Adrenal gland (tissue), 12 donors: Measurements from ENCODE around the gene KIRREL1. TPM values are rescaled to one million over a fixed set of nuclear protein-coding genes. Genes with fewer than 3 reads are reported as not detected.

Experiments used
- DNase-seq, 7 donors: peaks; one replicate each; pipeline ENCODE4 v3.0.0-alpha.2; 2019 to 2020
- H3K27ac ChIP-seq, 5 donors: fragments of 200-600 bp; sonication (generic) in 4 of 5; 1 replicate in 3 of 5; 2 replicates in 2 of 5; pipeline versions ENCODE4 v1.5.1 to v1.8.0; 2016 to 2020; ENCODE audit warnings: mild to moderate bottlenecking in 1 of 5
- H3K27me3 ChIP-seq: fragments of 200-600 bp; 2 replicates; pipeline ENCODE4 v1.8.0; 2021
- H3K36me3 ChIP-seq, 2 donors: fragments of 200-600 bp; replicated peaks in 1 of 2; 1 replicate in 1 of 2; 2 replicates in 1 of 2; pipeline versions ENCODE4 v1.5.1 to v1.8.0; 2018 to 2022
- H3K4me1 ChIP-seq, 2 donors: fragments of 200-600 bp; replicated peaks in 1 of 2; 1 replicate in 1 of 2; 2 replicates in 1 of 2; pipeline versions ENCODE4 v1.5.1 to v1.8.0; 2018 to 2021
- H3K4me3 ChIP-seq, 4 donors: fragments of 200-600 bp; sonication (generic) in 3 of 4; one replicate each; pipeline ENCODE4 v1.5.1; 2016 to 2018
- H3K9me3 ChIP-seq, 3 donors: fragments of 200-600 bp; sonication (generic) in 1 of 3; replicated peaks in 1 of 3; 1 replicate in 2 of 3; 2 replicates in 1 of 3; pipeline versions ENCODE4 v1.5.1 to v1.8.0; 2016 to 2021
- POLR2A ChIP-seq, 2 donors: fragments of 450-650 bp; IDR thresholded peaks; one replicate each; pipeline ENCODE4 v1.6.1; 2017; ENCODE audit warnings: antibody characterized with exemption in 2 of 2, mild to moderate bottlenecking in 2 of 2, moderate library complexity in 1 of 2
- WGBS, 4 donors: extraction: QIAGEN DNeasy Blood & Tissue Kit in 2 of 4; methylation state at CpG; one replicate each; pipeline versions ENCODE4 v1.1.5 to v1.1.7; 2013 to 2017; 5-methylcytosine and 5-hydroxymethylcytosine counted together
- intact Hi-C, 2 donors: fragments of 100-400 bp; cut with DNase I; formaldehyde crosslinking; loops; one replicate each; pipeline versions ENCODE4 v1.14.1 to v1.15.0; 2022 to 2023
- polyA plus RNA-seq, 3 donors: library from polyadenylated mRNA; stranded (reverse); fragments of 200-250 nt in 2 of 3; fragments of 350-450 nt in 1 of 3; fragmentation: Illumina TruSeq in 1 of 3; extraction: RNeasy Lipid Tissue Mini Kit (QIAGEN cat#74804) in 1 of 3; gene quantifications; one replicate each; pipeline ENCODE4 v1.2.3, GENCODE V29; 2013 to 2014
- total RNA-seq, 9 donors: library from RNA; depleted of rRNA in 4 of 9; stranded (reverse); fragments of >200 nt in 4 of 9; fragments of 120-200 nt in 1 of 9; fragmentation: NEBNext Ultra II Directional in 1 of 9; extraction: Animal tissue kit (Norgen Biotek cat#: 25700) in 1 of 9; gene quantifications; one replicate each; pipeline versions ENCODE4 v1.1.0 to v1.2.4, GENCODE V29; 2013 to 2023
- TF ChIP-seq, protein P1 (sequence below), 6 experiments: fragments of 450-650 bp in 4 of 6; fragments of 200-600 bp in 2 of 6; sonication (generic) in 1 of 6; IDR thresholded peaks; 1 replicate in 5 of 6; 2 replicates in 1 of 6; pipeline versions ENCODE4 v1.5.1 to v1.8.0; 2016 to 2021; ENCODE audit warnings: antibody characterized with exemption in 6 of 6, mild to moderate bottlenecking in 2 of 6, moderate library complexity in 1 of 6
- donor health status: healthy with polysubstance abuse.
- donor health status: Bipolar disorder and iron deficiency.
- donor health status: DM: yes; HTN: yes; CAD: no.
- donor health status: DM: no; HTN: no; CAD: no.
- donor health status: DM: no; HTN: no; CAD: no.
- donor health status: DM: yes; HTN: yes; CAD: no.

KIRREL1 gene
- total and polyA plus RNA-seq, 12 donors: 10.1 to 57.2 (median 39.8) TPM

- H3K27ac ChIP-seq: no peak overlapping the region
- no peak for TF ChIP-seq POLR2A (IDR thresholded peaks at IDR 0.05)
- TF ChIP-seq, protein P1, sequence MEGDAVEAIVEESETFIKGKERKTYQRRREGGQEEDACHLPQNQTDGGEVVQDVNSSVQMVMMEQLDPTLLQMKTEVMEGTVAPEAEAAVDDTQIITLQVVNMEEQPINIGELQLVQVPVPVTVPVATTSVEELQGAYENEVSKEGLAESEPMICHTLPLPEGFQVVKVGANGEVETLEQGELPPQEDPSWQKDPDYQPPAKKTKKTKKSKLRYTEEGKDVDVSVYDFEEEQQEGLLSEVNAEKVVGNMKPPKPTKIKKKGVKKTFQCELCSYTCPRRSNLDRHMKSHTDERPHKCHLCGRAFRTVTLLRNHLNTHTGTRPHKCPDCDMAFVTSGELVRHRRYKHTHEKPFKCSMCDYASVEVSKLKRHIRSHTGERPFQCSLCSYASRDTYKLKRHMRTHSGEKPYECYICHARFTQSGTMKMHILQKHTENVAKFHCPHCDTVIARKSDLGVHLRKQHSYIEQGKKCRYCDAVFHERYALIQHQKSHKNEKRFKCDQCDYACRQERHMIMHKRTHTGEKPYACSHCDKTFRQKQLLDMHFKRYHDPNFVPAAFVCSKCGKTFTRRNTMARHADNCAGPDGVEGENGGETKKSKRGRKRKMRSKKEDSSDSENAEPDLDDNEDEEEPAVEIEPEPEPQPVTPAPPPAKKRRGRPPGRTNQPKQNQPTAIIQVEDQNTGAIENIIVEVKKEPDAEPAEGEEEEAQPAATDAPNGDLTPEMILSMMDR (IDR thresholded peaks at IDR 0.05): no peak
- no peaks in the 10 kb centered on the region for H3K36me3 ChIP-seq
- intact Hi-C loops: no loop called here
- no peak overlapping the region for H3K4me3 ChIP-seq
- no peaks in the 10 kb centered on the region for H3K9me3 ChIP-seq
- 27 to 48% (median 46%) methylated on average over 6 of the region's 6 CpGs for WGBS, 4 donors
- DNase-seq: no peak
- peaks cover 0 to 7% of the 10 kb centered on the region in 2 donors for H3K4me1 ChIP-seq
- no peaks in the 10 kb centered on the region for H3K27me3 ChIP-seq
Measured at GRCh38 chr1:158102881-158103674, 109.6 kb downstream of the KIRREL1 start.

GRCh38 chr1:158103861-158104522 is 110.5 kb downstream of the KIRREL1 start:
- Histone ChIP-seq H3K36me3 (no peaks in the 10 kb centered on the region), H3K9me3 (no peaks in the 10 kb centered on the region), H3K4me1 (peaks cover 0 to 7% of the 10 kb centered on the region in 2 donors), H3K4me3 (no peak overlapping the region), H3K27ac (no peak overlapping the region), H3K27me3 (no peaks in the 10 kb centered on the region)
- WGBS, 4 donors: 40 to 70% (median 56%) methylated on average over 5 of the region's 5 CpGs
- intact Hi-C loops: no loop called here
- TF ChIP-seq, protein P1 (IDR thresholded peaks at IDR 0.05): no peak
- no peak for TF ChIP-seq POLR2A (IDR thresholded peaks at IDR 0.05)
- no peak for DNase-seq

- TF ChIP-seq, protein P1 (IDR thresholded peaks at IDR 0.05): no peak
- no peak for TF ChIP-seq POLR2A (IDR thresholded peaks at IDR 0.05)
- intact Hi-C loops: no loop called here
Measured at GRCh38 chr1:158104891-158105290, 111.4 kb downstream of the KIRREL1 start.

GRCh38 chr1:158105352-158106095 is 112.1 kb downstream of the KIRREL1 start:
- H3K9me3 ChIP-seq: no peaks in the 10 kb centered on the region
- WGBS, 4 donors: 64 to 74% (median 65%) methylated on average over 9 of the region's 9 CpGs
- no peak for TF ChIP-seq POLR2A (IDR thresholded peaks at IDR 0.05)
- TF ChIP-seq, protein P1 (IDR thresholded peaks at IDR 0.05): no peak
- intact Hi-C loops: no loop called here
- H3K4me3 ChIP-seq: no peak overlapping the region
- peaks cover 0 to 7% of the 10 kb centered on the region in 2 donors for H3K4me1 ChIP-seq
- H3K36me3 ChIP-seq: no peaks in the 10 kb centered on the region
- no peak overlapping the region for H3K27ac ChIP-seq
- no peak for DNase-seq
- no peaks in the 10 kb centered on the region for H3K27me3 ChIP-seq

More at GRCh38 chr1:158104891-158105290, 111.4 kb downstream of the KIRREL1 start:
- no peaks in the 10 kb centered on the region for H3K36me3 ChIP-seq
- H3K4me3 ChIP-seq: no peak overlapping the region
- no peak for DNase-seq
- WGBS, 4 donors: 31 to 47% (median 37%) methylated on average over 2 of the region's 2 CpGs
- H3K4me1 ChIP-seq: peaks cover 0 to 7% of the 10 kb centered on the region in 2 donors
- H3K9me3 ChIP-seq: no peaks in the 10 kb centered on the region
- no peak overlapping the region for H3K27ac ChIP-seq
- no peaks in the 10 kb centered on the region for H3K27me3 ChIP-seq
